ENCODE results near the gene LANCL3. TPM values are rescaled to one million over a fixed set of nuclear protein-coding genes. Genes with fewer than 3 reads are reported as not detected.
"Not testable (repeated sequence)": the region's sequence is repeated elsewhere in the genome, so short reads cannot be mapped to it uniquely, and the experiment has no call there.

Gene LANCL3
- total RNA-seq, result 1 to 10 TPM in 3 of 4 donors, under 1 TPM in 1; 0.93 to 2.4 (median 1.7) TPM

- 0 to 33% methylated on average over 1 to 38 of the region's 68 CpGs for whole genome bisulfite sequencing, 2 donors
- intact Hi-C loops (cut with DNase I; ENCODE audit: low total_unique reads); H3K4me3 ChIP-seq (ENCODE audit: low read depth, poor library complexity, severe bottlenecking); DNase-seq (ENCODE audit: low spot score in 2 of 2): not testable (repeated sequence)
Observed at GRCh38 chrX:37571426-37572107, at the start of gene LANCL3. Gene LANCL3, plus strand, starts transcription at chrX:37571661. Its CDS starts 210 bp downstream, at chrX:37571871.

DNA sequence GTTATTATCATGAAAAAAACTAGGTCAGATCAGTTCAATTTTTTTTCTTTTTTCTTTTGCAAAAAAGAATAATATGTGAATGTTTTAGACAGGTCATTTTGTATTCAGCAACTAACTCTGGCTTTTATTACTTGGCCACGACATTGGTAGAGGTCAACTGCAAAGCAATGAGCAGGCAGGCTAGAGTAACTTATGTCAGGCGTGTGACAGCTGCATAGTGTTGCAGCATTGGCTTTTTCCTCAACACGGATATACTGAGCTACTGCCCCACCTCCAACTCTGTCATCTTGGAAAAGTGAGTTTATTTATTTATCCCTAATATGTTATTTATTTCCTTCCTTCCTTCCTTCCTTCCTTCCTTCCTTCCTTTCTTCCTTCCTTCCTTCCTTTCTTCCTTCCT is 47.8 kb upstream of the LANCL3 start:
- intact Hi-C loops (cut with DNase I; ENCODE audit: low total_unique reads); H3K4me3 ChIP-seq (ENCODE audit: low read depth, poor library complexity, severe bottlenecking); DNase-seq (ENCODE audit: low spot score in 2 of 2): not testable (repeated sequence)
- 52 to 55% methylated on average over 3 of the region's 3 CpGs for WGBS, 2 donors

DNA sequence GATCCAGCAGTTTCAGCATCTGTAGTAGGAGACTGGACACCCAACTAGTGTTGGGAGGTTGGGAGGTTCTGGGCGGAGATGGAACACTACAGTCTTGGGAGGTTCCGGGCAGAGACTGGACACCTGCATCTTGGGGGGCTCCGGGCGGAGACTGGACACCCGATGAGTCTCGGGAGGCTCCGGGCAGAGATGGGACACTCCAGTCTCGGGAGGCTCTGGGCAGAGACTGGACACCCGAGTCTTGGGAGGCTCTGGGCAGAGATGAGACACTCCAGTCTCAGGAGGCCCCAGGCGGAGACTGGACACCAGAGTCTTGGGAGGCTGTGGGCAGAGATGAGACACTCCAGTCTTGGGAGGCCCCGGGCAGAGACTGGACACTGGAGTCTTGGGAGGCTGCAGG is 29.5 kb upstream of the LANCL3 start:
- no peak overlapping the region for H3K4me3 ChIP-seq (ENCODE audit: low read depth, poor library complexity, severe bottlenecking)
- WGBS, 2 donors, result 86 to 92% methylated on average over 10 to 11 of the region's 11 CpGs
- intact Hi-C loops (cut with DNase I; ENCODE audit: low total_unique reads), result no loop called here
- no peak for DNase-seq (ENCODE audit: low spot score in 2 of 2)
- TF ChIP-seq POLR2A (IDR thresholded peaks at IDR 0.05), result no peak
- TF ChIP-seq CTCF (IDR thresholded peaks at IDR 0.05), result no peak

DNA sequence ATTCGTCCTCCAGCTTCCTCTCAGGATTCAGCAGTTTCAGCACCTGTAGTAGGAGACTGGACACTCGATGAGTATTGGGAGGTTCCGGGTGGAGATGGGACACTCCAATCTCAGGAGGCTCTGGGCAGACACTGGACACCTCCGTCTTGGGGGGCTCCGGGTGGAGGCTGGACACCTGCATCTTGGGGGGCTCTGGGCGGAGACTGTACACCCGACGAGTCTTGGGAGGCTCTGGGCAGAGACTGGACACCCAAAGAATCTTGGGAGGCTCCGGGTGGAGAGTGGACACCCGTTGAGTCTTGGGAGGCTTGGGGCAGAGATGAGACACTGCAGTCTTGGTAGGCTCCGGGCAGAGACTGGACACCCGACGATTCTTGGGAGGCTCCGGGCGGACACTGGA is 28.7 kb upstream of the LANCL3 start:
- no peak for TF ChIP-seq CTCF (IDR thresholded peaks at IDR 0.05)
- TF ChIP-seq POLR2A (IDR thresholded peaks at IDR 0.05), result no peak
- no peak overlapping the region for H3K4me3 ChIP-seq (ENCODE audit: low read depth, poor library complexity, severe bottlenecking)
- 92% methylated on average over 12 to 15 of the region's 15 CpGs for WGBS, 2 donors
- intact Hi-C loops (cut with DNase I; ENCODE audit: low total_unique reads), result no loop called here
- DNase-seq (ENCODE audit: low spot score in 2 of 2), result no peak

GRCh38 chrX:37543324-37543723 is 28.1 kb upstream of the LANCL3 start:
- no peak for DNase-seq (ENCODE audit: low spot score in 2 of 2)

DNA sequence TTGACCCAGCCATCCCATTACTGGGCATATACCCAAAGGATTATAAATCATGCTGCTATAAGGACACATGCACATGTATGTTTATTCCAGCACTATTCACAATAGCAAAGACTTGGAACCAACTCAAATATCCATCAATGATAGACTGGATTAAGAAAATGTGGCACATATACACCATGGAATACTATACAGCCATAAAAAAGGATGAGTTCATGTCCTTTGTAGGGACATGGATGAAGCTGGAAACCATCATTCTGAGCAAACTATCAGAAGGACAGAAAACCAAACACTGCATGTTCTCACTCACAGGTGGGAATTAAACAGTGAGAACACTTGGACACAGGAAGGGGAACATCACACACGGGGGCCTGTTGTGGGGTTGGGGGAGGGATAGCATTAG is 26.9 kb upstream of the LANCL3 start:
- H3K4me3 ChIP-seq (ENCODE audit: low read depth, poor library complexity, severe bottlenecking); DNase-seq (ENCODE audit: low spot score in 2 of 2); intact Hi-C loops (cut with DNase I; ENCODE audit: low total_unique reads): not testable (repeated sequence)
- 93 to 100% methylated on average over 1 of the region's 1 CpG for WGBS, 2 donors

More at GRCh38 chrX:37543324-37543723, 28.1 kb upstream of the LANCL3 start:
- TF ChIP-seq CTCF (IDR thresholded peaks at IDR 0.05), result no peak
- TF ChIP-seq POLR2A (IDR thresholded peaks at IDR 0.05), result no peak
- H3K4me3 ChIP-seq (ENCODE audit: low read depth, poor library complexity, severe bottlenecking), result no peak overlapping the region
- WGBS, 2 donors, result 92 to 94% methylated on average over 11 to 23 of the region's 23 CpGs
- intact Hi-C loops (cut with DNase I; ENCODE audit: low total_unique reads), result no loop called here

GRCh38 chrX:37545066-37545465 is 26.4 kb upstream of the LANCL3 start:
- DNase-seq (ENCODE audit: low spot score in 2 of 2), result no peak
- intact Hi-C loops (cut with DNase I; ENCODE audit: low total_unique reads), result no loop called here
- no peak overlapping the region for H3K4me3 ChIP-seq (ENCODE audit: low read depth, poor library complexity, severe bottlenecking)
- TF ChIP-seq POLR2A (IDR thresholded peaks at IDR 0.05) (no peak), CTCF (IDR thresholded peaks at IDR 0.05) (no peak)
- WGBS, 2 donors, result 92 to 97% methylated on average over 25 of the region's 25 CpGs

DNA sequence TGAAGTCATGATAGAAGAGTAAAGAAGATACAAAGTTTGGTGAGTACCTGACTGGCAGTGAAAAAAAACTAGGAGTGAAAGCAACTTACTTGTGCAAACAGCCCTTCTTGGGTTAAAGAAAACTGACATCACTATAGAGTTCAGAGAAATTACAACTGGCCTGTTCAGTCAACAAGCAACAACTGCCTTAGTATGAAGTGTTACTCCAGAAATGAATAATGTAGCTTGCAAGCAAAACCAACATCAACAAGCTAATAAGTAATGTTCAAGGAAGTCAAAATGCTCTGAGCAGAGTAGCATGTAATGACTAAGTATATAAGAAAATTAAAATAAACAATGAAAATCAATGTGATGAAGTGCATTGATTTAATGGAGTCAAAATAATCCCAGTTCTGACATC is 21.8 kb upstream of the LANCL3 start:
- H3K4me3 ChIP-seq (ENCODE audit: low read depth, poor library complexity, severe bottlenecking); DNase-seq (ENCODE audit: low spot score in 2 of 2); intact Hi-C loops (cut with DNase I; ENCODE audit: low total_unique reads): not testable (repeated sequence)
